SH-SY5Y (cell line): Measurements from ENCODE around the gene HSP90AB1.

ENCODE experiments used
- GATA2 ChIP-seq: IDR thresholded peaks from 2 replicates; pipeline ENCODE4 v1.6.1; 2011; ENCODE audit warnings: mild to moderate bottlenecking, low read depth, low read length
- GATA3 ChIP-seq: IDR thresholded peaks from 2 replicates; pipeline ENCODE4 v1.6.1; 2011; ENCODE audit warnings: low read depth, mild to moderate bottlenecking, low read length, moderate library complexity

DNA sequence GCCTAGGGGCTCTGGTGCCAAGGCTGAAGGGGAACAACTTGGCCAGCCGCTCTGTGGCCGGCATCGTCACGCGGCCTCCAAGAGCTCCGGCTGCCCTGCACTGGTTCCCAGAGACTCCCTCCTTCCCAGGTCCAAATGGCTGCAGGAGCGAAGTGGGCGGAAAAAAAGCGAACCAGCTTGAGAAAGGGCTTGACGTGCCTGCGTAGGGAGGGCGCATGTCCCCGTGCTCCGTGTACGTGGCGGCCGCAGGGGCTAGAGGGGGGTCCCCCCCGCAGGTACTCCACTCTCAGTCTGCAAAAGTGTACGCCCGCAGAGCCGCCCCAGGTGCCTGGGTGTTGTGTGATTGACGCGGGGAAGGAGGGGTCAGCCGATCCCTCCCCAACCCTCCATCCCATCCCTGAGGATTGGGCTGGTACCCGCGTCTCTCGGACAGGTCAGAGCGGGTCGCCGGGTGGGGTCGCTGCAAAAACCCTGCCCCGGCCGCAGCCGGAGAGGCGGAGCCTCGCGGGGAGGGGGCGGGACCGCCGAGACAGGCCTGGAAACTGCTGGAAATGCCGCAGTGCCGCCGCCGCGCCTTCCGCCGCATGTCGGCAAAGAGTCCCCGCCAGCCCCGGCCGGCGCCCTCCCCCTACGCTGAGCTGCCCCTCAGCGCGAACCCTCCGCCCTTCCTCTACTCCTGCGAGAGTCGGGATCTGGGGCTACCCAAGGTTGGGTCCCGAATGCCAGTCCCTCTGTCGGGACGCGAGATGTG lies 814 bp upstream of the HSP90AB1 start:
- TF ChIP-seq GATA2 (no peak; the same call in 1 of the 2 replicates), GATA3 (no peak)
